22Rv1 (cell line): Measurements from ENCODE around the gene SPECC1.

Experiments
- ZFX ChIP-seq: fragments of 450-650 bp; IDR thresholded peaks from 2 replicates; pipeline ENCODE4 v1.6.1; 2017; ENCODE audit warnings: antibody characterized with exemption, borderline replicate concordance
- TF ChIP-seq, protein P1 (sequence below): fragments of 450-650 bp; IDR thresholded peaks from 2 replicates; pipeline ENCODE4 v1.5.1; 2017; ENCODE audit warnings: mild to moderate bottlenecking

DNA sequence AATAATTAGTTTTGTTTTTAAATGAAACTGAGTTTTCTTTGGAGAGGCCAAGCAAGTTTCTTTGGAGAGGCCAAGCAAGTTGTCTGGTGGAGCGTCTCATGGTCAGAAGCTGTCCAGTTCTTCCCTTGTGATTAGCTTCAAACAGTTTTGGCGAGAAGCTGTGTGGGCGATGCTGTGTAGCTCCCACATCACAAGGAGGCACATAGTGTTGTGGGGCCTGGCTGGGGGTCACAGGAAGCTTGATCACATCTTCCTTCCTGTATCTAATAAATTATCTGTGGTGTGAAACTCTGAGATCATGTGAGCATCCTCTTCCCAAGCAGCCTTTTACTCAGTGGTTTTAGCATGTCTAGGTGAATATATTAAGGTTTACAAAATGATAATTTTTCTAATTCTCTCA is 33.9 kb downstream of the SPECC1 start:
- TF ChIP-seq, protein P1, sequence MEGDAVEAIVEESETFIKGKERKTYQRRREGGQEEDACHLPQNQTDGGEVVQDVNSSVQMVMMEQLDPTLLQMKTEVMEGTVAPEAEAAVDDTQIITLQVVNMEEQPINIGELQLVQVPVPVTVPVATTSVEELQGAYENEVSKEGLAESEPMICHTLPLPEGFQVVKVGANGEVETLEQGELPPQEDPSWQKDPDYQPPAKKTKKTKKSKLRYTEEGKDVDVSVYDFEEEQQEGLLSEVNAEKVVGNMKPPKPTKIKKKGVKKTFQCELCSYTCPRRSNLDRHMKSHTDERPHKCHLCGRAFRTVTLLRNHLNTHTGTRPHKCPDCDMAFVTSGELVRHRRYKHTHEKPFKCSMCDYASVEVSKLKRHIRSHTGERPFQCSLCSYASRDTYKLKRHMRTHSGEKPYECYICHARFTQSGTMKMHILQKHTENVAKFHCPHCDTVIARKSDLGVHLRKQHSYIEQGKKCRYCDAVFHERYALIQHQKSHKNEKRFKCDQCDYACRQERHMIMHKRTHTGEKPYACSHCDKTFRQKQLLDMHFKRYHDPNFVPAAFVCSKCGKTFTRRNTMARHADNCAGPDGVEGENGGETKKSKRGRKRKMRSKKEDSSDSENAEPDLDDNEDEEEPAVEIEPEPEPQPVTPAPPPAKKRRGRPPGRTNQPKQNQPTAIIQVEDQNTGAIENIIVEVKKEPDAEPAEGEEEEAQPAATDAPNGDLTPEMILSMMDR = no peak
- no peak for TF ChIP-seq ZFX
